Measurements from ENCODE around the gene LINS1. TPM values are rescaled to one million over a fixed set of nuclear protein-coding genes. Genes with fewer than 3 reads are reported as not detected.

The LINS1 gene
- total RNA-seq, 1 donor from 2014 or later, result 7.0 TPM

DNA sequence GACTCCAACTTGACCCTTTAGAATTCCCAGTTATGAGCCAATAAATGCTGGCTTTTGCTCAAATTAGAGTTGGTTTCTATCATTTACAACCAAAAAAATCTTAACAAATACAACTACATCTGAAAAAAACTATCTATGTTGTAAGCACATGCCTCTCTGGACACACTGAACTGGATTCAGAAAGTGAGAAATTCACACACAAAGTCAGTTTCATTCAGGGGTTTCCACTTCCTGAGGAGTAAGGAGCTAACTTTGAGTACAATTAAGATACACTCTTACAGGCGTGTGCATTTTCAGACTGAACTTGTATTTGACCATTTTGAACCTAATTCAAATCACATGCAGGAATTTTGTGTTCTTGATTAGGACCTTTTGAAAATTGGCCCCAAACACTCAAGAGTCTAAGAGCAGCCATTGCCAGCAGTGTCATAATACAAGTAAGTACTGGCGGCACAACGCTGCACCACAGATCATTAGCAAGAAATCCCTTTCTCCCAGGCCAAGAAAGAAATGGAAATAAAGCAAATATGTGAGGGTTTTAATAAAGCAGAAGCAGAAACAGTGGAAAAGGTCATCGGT, 31.2 kb downstream of the LINS1 start:
- DNase-seq (ENCODE audit: missing footprints) (no peak), ATAC-seq (no peak)
- intact Hi-C loops (cut with DNase I), result loop anchor here (10.0 kb wide), 1 partner anchor 636 kb away; no protein-coding TSS in a partner anchor

DNA sequence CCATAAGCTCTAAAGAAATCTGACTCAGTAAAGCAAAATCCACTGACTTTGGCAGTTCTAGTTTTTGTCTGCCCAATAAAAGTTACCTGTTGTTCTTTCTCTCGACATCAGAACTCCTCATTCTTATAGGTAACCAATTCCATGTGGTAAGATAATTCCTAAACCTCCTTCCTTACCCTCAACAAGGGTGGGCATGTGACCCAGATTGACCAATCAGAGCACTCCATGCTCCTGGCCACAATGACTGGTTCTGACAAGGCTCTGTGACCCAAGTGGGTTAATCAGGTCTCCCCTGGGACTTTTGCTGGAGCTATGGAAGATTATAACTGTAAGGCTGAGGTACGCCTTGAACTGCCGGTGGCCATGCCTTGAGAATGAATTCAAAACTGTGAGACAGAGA, 31.7 kb downstream of the LINS1 start:
- DNase-seq (ENCODE audit: missing footprints) (no peak), ATAC-seq (no peak)
- intact Hi-C loops (cut with DNase I), result loop anchor here (10.0 kb wide), 1 partner anchor 635 kb away; no protein-coding TSS in a partner anchor

- ATAC-seq (no peak), DNase-seq (ENCODE audit: missing footprints) (no peak)
- intact Hi-C loops (cut with DNase I), result no loop called here
These were observed 32.6 kb downstream of the LINS1 start for GRCh38 chr15:100569391-100569790.

- DNase-seq (ENCODE audit: missing footprints), result no peak
- ATAC-seq, result no peak
- intact Hi-C loops (cut with DNase I), result no loop called here
These were observed 34.9 kb downstream of the LINS1 start for GRCh38 chr15:100566850-100567628.

- ATAC-seq (no peak), DNase-seq (ENCODE audit: missing footprints) (no peak)
- intact Hi-C loops (cut with DNase I), result no loop called here
These were observed 36.4 kb downstream of the LINS1 start for GRCh38 chr15:100565591-100565990.

DNA sequence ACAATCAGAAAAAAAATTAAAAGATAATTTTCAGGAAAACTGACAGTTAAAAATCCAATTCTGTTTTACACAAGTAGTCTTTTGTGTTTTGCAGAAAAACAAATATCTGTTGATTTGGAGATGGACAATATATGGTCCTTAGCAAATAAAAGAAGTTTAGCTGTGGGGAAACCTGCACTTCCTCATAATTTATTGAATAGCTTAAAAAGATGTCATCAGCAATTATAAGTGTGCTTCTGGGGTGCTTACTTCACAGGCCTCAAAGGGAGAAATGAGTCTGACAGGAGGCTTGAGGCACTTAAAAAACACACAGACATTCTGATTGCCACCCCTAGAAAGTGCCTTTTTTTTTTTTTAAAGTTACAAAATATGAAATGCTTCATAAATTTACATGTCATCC, 41.7 kb downstream of the LINS1 start:
- intact Hi-C loops (cut with DNase I), result no loop called here
- no peak for DNase-seq (ENCODE audit: missing footprints)
- ATAC-seq, result no peak

GRCh38 chr15:100559330-100559729, 42.7 kb downstream of the LINS1 start:
- peak; percentile 70 for ATAC-seq
- no peak for DNase-seq (ENCODE audit: missing footprints)
- intact Hi-C loops (cut with DNase I), result no loop called here

GRCh38 chr15:100558771-100559254, 43.2 kb downstream of the LINS1 start:
- ATAC-seq (no peak), DNase-seq (ENCODE audit: missing footprints) (no peak)
- intact Hi-C loops (cut with DNase I), result no loop called here

- no peak for ATAC-seq
- DNase-seq (ENCODE audit: missing footprints), result no peak
- intact Hi-C loops (cut with DNase I), result no loop called here
These were observed 48.5 kb downstream of the LINS1 start for GRCh38 chr15:100553468-100553867.

GRCh38 chr15:100547961-100548360, 54.0 kb downstream of the LINS1 start:
- intact Hi-C loops (cut with DNase I), result no loop called here
- DNase-seq (ENCODE audit: missing footprints), result no peak
- ATAC-seq, result no peak

DNA sequence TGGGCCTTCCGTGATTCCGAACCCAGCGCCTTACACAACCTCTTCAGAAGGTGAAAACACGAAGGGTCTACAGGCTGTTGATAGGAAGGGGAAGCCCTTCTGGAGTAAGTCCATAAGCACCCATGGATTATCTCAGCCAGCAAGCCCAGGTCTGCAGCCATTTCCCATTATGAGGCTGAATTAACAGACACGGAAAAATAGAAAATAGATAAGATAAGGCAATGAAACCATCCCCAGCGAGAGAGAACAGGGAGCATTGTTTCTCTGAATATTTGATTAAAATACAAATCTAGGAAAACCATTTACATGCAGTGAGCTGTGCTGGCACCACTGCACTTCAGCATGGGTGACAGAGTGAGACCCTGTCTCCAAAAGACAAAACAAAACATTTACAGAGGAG, 57.0 kb downstream of the LINS1 start:
- ATAC-seq, result no peak
- intact Hi-C loops (cut with DNase I), result no loop called here
- no peak for DNase-seq (ENCODE audit: missing footprints)

DNA sequence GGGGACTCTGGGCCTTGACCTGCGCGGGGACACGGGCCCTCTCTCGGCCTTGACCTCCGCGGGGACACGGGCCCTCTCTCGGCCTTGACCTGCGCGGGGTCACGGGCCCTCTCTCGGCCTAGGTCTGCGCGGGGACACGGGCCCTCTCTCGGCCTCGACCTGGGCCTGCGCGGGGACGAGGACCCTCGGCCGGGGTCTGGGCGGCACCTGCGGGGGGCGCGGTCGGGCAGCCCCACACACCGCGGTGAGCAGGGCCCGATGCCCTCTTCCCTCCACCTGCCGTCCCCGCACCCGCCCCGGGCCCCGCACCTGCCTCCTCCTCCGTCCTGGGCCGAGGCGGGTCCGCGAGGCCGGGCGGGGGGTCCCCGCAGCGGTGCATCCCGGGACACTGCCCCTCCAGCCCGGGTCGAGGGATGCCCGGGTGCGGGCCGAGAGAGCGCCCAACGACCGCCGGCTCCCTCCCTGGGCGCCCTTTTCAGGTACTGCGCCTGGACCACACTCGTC, 57.6 kb downstream of the LINS1 start:
- DNase-seq (ENCODE audit: missing footprints), result no peak
- no peak for ATAC-seq
- intact Hi-C loops (cut with DNase I), result no loop called here

DNA sequence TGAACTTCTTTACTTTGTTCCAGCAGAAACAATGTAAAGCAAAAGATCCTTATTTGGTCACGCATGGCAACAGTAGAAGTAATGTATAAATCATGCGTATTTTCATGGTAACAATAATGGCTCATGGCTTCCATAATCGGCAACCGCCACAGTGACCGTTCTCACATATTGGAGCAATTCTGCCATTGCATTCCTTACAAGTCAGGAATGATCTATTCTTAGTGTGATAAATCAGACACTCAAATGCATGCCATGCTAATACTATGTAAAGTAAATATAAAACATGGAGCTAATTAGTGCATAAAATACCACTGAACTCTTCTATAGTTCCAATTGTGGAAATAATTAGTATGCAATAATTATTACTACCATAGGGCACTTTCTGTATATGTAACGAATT, 59.7 kb downstream of the LINS1 start:
- DNase-seq (ENCODE audit: missing footprints) (no peak), ATAC-seq (no peak)
- intact Hi-C loops (cut with DNase I), result no loop called here

DNA sequence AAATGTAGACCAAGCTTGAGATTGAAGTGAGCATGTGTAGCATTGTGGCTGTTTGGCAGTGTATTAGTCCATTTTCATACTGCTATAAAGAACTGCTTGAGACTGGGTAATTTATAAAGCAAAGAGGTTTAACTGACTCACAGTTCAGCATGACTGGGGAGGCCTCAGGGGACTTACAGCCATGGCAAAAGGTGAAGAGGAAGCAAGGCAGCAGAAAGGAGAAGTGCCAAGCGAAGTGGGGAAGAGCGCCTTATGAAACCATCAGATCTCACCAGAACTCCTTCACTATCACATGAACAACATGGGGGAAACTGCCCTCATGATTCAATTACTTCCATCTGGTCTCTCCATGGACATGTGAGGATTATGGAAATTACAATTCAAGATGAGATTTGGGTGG, 64.7 kb downstream of the LINS1 start:
- intact Hi-C loops (cut with DNase I), result no loop called here
- ATAC-seq, result no peak
- no peak for DNase-seq (ENCODE audit: missing footprints)

- DNase-seq (ENCODE audit: missing footprints), result no peak
- intact Hi-C loops (cut with DNase I), result no loop called here
- ATAC-seq, result no peak
These were observed 65.3 kb downstream of the LINS1 start for GRCh38 chr15:100536733-100537132.

DNA sequence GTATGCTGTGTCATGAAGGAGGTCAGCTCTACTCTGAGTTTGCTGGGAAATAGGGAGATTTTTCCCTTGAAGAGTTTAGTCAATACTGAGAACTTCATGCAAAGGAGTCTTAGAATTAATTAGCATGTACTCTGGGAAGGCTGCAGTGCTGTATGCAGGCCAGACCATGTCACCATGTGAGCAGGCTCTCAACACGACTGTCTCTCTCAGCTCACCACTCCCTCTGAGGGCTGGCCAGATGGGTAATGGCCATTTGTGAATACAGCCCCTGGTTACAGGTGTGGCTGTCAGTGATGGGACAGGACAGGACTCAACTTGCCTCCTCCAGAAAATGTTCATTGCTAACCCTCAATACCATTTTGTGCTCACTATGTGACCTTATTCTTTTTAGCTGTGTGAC, 68.1 kb downstream of the LINS1 start:
- intact Hi-C loops (cut with DNase I), result no loop called here
- DNase-seq (ENCODE audit: missing footprints), result no peak
- no peak for ATAC-seq

- intact Hi-C loops (cut with DNase I), result no loop called here
- no peak for ATAC-seq
- no peak for DNase-seq (ENCODE audit: missing footprints)
These were observed 70.1 kb downstream of the LINS1 start for GRCh38 chr15:100531823-100532327.

GRCh38 chr15:100531204-100531603, 70.8 kb downstream of the LINS1 start:
- intact Hi-C loops (cut with DNase I), result no loop called here
- DNase-seq (ENCODE audit: missing footprints) (no peak), ATAC-seq (no peak)

- intact Hi-C loops (cut with DNase I), result no loop called here
- DNase-seq (ENCODE audit: missing footprints), result no peak
- ATAC-seq, result no peak
These were observed 72.4 kb downstream of the LINS1 start for GRCh38 chr15:100529556-100529955.

DNA sequence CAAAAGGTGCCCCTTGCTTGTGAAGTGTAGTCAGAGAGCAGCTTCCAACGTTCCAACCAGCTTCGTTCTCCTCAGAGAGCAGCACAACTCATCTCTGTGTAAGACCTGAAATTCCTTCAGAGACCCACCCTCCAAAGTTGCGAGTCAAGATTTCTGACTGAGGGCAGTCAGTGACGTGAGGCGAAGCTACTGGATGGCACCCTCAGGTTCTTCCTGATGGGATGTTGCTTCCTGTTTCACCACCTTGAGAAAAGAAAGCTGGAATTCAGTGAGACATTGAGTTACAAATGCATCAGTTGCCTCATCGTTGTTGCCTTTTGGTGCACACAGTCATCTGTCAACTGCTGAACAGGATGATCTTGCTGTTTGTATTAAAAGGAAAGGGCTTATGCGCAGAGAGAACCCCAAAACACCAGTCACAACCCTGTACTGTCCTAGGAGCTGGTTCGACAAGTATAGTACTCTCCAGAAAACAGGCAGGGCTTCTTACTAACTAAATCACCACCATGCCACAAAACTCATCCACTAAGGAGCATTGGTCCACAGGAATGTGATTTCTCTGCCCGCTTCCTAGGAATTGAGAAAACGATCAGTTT, 73.1 kb downstream of the LINS1 start, which contains the start of gene CERS3:
Gene CERS3, minus strand, starts transcription at position 118 of the 596 bp plus-strand sequence. CDS start 27,101 bp downstream, outside the sequence.
- ATAC-seq (no peak), DNase-seq (ENCODE audit: missing footprints) (no peak)
- intact Hi-C loops (cut with DNase I), result no loop called here

Data from Right ventricle myocardium inferior (tissue), 1 donor.